GM18526 (cell line): ENCODE measurements around the gene SCARB2.

Experiments
- POLR2A ChIP-seq: IDR thresholded peaks from 3 replicates; pipeline ENCODE4 v1.6.1; 2011; ENCODE audit not compliant: insufficient read length; ENCODE audit errors: extremely low read depth

Gene SCARB2

GRCh38 chr4:76235407-76235806 lies 21.8 kb upstream of the SCARB2 start:
- TF ChIP-seq POLR2A, result no peak

GRCh38 chr4:76234679-76235044 lies 21.0 kb upstream of the SCARB2 start:
- no peak for TF ChIP-seq POLR2A

GRCh38 chr4:76233967-76234678 lies 20.5 kb upstream of the SCARB2 start:
- TF ChIP-seq POLR2A, result no peak

- no peak for TF ChIP-seq POLR2A
Observed at GRCh38 chr4:76233529-76233928, 19.9 kb upstream of the SCARB2 start.

- no peak for TF ChIP-seq POLR2A
Observed at GRCh38 chr4:76233083-76233482, 19.5 kb upstream of the SCARB2 start.

- TF ChIP-seq POLR2A, result no peak
Observed at GRCh38 chr4:76232681-76233080, 19.1 kb upstream of the SCARB2 start.

GRCh38 chr4:76226418-76226817 lies 12.8 kb upstream of the SCARB2 start:
- TF ChIP-seq POLR2A, result no peak

GRCh38 chr4:76224171-76224570 lies 10.5 kb upstream of the SCARB2 start:
- TF ChIP-seq POLR2A, result no peak

GRCh38 chr4:76219299-76220055 lies 5.9 kb upstream of the SCARB2 start:
- TF ChIP-seq POLR2A, result no peak

- no peak for TF ChIP-seq POLR2A
Observed at GRCh38 chr4:76216975-76217814, 3.6 kb upstream of the SCARB2 start.

GRCh38 chr4:76216524-76216923 lies 2.9 kb upstream of the SCARB2 start:
- TF ChIP-seq POLR2A, result no peak

GRCh38 chr4:76215077-76215476 lies 1.5 kb upstream of the SCARB2 start:
- TF ChIP-seq POLR2A, result no peak

GRCh38 chr4:76214177-76214675 lies 602 bp upstream of the SCARB2 start:
- TF ChIP-seq POLR2A, result no peak

GRCh38 chr4:76212851-76213414 lies 691 bp downstream of the SCARB2 start:
- TF ChIP-seq POLR2A, result no peak
